Neural cell (in vitro differentiated cells): ENCODE measurements around the gene TSGA10IP. TPM values are rescaled to one million over a fixed set of nuclear protein-coding genes. Genes with fewer than 3 reads are reported as not detected.

Source experiments
- H2AFZ ChIP-seq: fragments of 200-600, 300-800 bp; sonication (generic), shearing (Covaris generic); 2 replicates; pipeline ENCODE4 v1.6.0; 2014; ENCODE audit warnings: low read depth, mild to moderate bottlenecking, antibody characterized with exemption, low read length, moderate library complexity
- H3F3A ChIP-seq: fragments of 200-600 bp; shearing (Covaris generic); 2 replicates; pipeline ENCODE4 v1.6.1; 2016; ENCODE audit warnings: mild to moderate bottlenecking, moderate library complexity, mixed read lengths, antibody characterized with exemption, low read length; ENCODE audit not compliant: insufficient read depth, poor library complexity, severe bottlenecking
- H3K27ac ChIP-seq: fragments of 200-600, 300-800 bp; sonication (generic), shearing (Covaris generic); 2 replicates; pipeline ENCODE4 v1.5.1; 2014; ENCODE audit warnings: mild to moderate bottlenecking, low read length, moderate library complexity
- H3K27me3 ChIP-seq: fragments of 300-800, 200-600 bp; sonication (generic), shearing (Covaris generic); 2 replicates; pipeline ENCODE4 v1.6.0; 2014; ENCODE audit warnings: mild to moderate bottlenecking, low read depth, low read length, moderate library complexity; ENCODE audit not compliant: insufficient read depth
- H3K36me3 ChIP-seq: fragments of 300-800, 200-600 bp; sonication (generic), shearing (Covaris generic); 2 replicates; pipeline ENCODE4 v1.5.1; 2014; ENCODE audit warnings: mild to moderate bottlenecking, antibody characterized with exemption, low read length, moderate library complexity; ENCODE audit not compliant: insufficient read depth
- H3K4me2 ChIP-seq: fragments of 300-800, 200-600 bp; sonication (generic), shearing (Covaris generic); 2 replicates; pipeline ENCODE4 v1.6.0; 2014; ENCODE audit warnings: mild to moderate bottlenecking, low read length
- H3K4me3 ChIP-seq: fragments of 300-800, 200-600 bp; sonication (generic), shearing (Covaris generic); 2 replicates; pipeline ENCODE4 v1.5.1; 2014; ENCODE audit warnings: mild to moderate bottlenecking, low read length, moderate library complexity
- H3K79me2 ChIP-seq: fragments of 200-600 bp; shearing (Covaris generic); replicated peaks from 2 replicates; pipeline ENCODE4 v1.6.0; 2014; ENCODE audit warnings: mild to moderate bottlenecking, low read length, moderate library complexity; ENCODE audit not compliant: insufficient read depth
- H3K9ac ChIP-seq: fragments of 300-800, 200-600 bp; sonication (generic), shearing (Covaris generic); 2 replicates; pipeline ENCODE4 v1.6.1; 2016; ENCODE audit warnings: mild to moderate bottlenecking, low read length, mixed read lengths
- H3K9me2 ChIP-seq: fragments of 200-600 bp; shearing (Covaris generic); 2 replicates; pipeline ENCODE4 v1.6.1; 2016; ENCODE audit warnings: mild to moderate bottlenecking, low read length, mixed read lengths; ENCODE audit not compliant: insufficient read depth
- H3K9me3 ChIP-seq: fragments of 200-600, 300-800 bp; sonication (generic), shearing (Covaris generic); 2 replicates; pipeline ENCODE4 v1.6.1; 2016; ENCODE audit warnings: mild to moderate bottlenecking, mixed run types, low read length, moderate library complexity, mixed read lengths
- H4K20me1 ChIP-seq: fragments of 200-600 bp; shearing (Covaris generic); 2 replicates; pipeline ENCODE4 v1.6.1; 2016; ENCODE audit warnings: mild to moderate bottlenecking, mixed run types; ENCODE audit not compliant: insufficient read depth
- EP300 ChIP-seq: fragments of 450-650 bp; conservative IDR thresholded peaks from 2 replicates; pipeline ENCODE4 v1.6.1; 2014; ENCODE audit warnings: antibody characterized with exemption, mild to moderate bottlenecking, moderate library complexity; ENCODE audit not compliant: poor library complexity, severe bottlenecking
- EZH2 ChIP-seq: fragments of 200-600, 300-800 bp; shearing (Covaris generic), sonication (generic); IDR thresholded peaks from 2 replicates; pipeline ENCODE4 v1.6.1; 2014; ENCODE audit warnings: antibody characterized with exemption, low read length, borderline replicate concordance, mild to moderate bottlenecking; ENCODE audit not compliant: insufficient read depth, poor library complexity, severe bottlenecking
- MXI1 ChIP-seq: fragments of 450-650 bp; conservative IDR thresholded peaks from 2 replicates; pipeline ENCODE4 v1.6.1; 2014; ENCODE audit warnings: antibody characterized with exemption, mild to moderate bottlenecking; ENCODE audit not compliant: poor library complexity, severe bottlenecking
- POLR2AphosphoS5 ChIP-seq: IDR thresholded peaks from 2 replicates; pipeline ENCODE4 v1.6.1; 2012
- RAD21 ChIP-seq: fragments of 450-650 bp; conservative IDR thresholded peaks from 2 replicates; pipeline ENCODE4 v1.6.1; 2014; ENCODE audit warnings: antibody characterized with exemption, mild to moderate bottlenecking, moderate library complexity
- SMC3 ChIP-seq: fragments of 450-650 bp; conservative IDR thresholded peaks from 2 replicates; pipeline ENCODE4 v1.6.1; 2014; ENCODE audit warnings: antibody characterized with exemption, mild to moderate bottlenecking, moderate library complexity; ENCODE audit not compliant: poor library complexity
- TAF1 ChIP-seq: IDR thresholded peaks from 2 replicates; pipeline ENCODE4 v1.6.1; 2012; ENCODE audit warnings: low read depth
- polyA plus RNA-seq: library from polyadenylated mRNA; depleted of rRNA; stranded (reverse); fragments of >200 nt; gene quantifications from 2 replicates; pipeline ENCODE4 v1.2.3, GENCODE V29; 2014
- TF ChIP-seq, protein P1 (sequence below): IDR thresholded peaks from 2 replicates; pipeline ENCODE4 v1.6.1; 2012; ENCODE audit warnings: borderline replicate concordance
- TF ChIP-seq, protein P2 (sequence below): fragments of 450-650 bp; IDR thresholded peaks from 2 replicates; pipeline ENCODE4 v1.5.1; 2014; ENCODE audit warnings: antibody characterized with exemption, mild to moderate bottlenecking, moderate library complexity; ENCODE audit not compliant: poor library complexity, severe bottlenecking

TSGA10IP gene
- polyA plus RNA-seq, 1 donor from 2014 or later: 0.53 TPM

DNA sequence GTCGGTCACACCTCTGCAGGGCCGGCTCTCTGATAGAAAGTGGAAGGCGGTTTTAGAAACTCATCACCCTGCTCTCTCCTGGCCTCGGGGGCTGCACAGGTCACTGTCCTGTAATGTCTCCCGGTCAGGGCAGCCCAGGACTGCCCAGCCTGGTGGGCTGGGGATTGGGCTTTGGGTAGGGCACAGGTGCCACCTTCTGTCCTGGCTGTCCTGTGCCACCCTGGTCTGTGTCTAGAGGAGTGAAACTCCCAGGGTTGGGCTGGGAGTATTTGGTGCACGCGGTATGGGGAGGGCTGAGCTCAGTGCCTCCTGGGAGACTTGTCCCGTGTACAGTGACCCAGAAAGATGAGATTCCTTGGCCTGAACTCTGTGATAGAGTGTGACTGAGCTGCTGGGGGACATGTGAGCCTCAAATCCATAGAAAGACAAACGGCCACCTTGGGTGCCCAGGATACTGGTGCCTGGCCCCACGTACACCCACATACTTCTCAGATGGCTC lies 34.0 kb downstream of the TSGA10IP start:
- no peaks in the 10 kb centered on the region for H3K27me3 ChIP-seq
- no peak overlapping the region for H3K27ac ChIP-seq
- H3K36me3 ChIP-seq: no peaks in the 10 kb centered on the region
- no peak overlapping the region for H2AFZ ChIP-seq
- TF ChIP-seq, protein P1, sequence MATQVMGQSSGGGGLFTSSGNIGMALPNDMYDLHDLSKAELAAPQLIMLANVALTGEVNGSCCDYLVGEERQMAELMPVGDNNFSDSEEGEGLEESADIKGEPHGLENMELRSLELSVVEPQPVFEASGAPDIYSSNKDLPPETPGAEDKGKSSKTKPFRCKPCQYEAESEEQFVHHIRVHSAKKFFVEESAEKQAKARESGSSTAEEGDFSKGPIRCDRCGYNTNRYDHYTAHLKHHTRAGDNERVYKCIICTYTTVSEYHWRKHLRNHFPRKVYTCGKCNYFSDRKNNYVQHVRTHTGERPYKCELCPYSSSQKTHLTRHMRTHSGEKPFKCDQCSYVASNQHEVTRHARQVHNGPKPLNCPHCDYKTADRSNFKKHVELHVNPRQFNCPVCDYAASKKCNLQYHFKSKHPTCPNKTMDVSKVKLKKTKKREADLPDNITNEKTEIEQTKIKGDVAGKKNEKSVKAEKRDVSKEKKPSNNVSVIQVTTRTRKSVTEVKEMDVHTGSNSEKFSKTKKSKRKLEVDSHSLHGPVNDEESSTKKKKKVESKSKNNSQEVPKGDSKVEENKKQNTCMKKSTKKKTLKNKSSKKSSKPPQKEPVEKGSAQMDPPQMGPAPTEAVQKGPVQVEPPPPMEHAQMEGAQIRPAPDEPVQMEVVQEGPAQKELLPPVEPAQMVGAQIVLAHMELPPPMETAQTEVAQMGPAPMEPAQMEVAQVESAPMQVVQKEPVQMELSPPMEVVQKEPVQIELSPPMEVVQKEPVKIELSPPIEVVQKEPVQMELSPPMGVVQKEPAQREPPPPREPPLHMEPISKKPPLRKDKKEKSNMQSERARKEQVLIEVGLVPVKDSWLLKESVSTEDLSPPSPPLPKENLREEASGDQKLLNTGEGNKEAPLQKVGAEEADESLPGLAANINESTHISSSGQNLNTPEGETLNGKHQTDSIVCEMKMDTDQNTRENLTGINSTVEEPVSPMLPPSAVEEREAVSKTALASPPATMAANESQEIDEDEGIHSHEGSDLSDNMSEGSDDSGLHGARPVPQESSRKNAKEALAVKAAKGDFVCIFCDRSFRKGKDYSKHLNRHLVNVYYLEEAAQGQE: no peak
- TF ChIP-seq POLR2AphosphoS5: no peak
- TF ChIP-seq RAD21: no peak
- no peak for TF ChIP-seq TAF1
- TF ChIP-seq, protein P2, sequence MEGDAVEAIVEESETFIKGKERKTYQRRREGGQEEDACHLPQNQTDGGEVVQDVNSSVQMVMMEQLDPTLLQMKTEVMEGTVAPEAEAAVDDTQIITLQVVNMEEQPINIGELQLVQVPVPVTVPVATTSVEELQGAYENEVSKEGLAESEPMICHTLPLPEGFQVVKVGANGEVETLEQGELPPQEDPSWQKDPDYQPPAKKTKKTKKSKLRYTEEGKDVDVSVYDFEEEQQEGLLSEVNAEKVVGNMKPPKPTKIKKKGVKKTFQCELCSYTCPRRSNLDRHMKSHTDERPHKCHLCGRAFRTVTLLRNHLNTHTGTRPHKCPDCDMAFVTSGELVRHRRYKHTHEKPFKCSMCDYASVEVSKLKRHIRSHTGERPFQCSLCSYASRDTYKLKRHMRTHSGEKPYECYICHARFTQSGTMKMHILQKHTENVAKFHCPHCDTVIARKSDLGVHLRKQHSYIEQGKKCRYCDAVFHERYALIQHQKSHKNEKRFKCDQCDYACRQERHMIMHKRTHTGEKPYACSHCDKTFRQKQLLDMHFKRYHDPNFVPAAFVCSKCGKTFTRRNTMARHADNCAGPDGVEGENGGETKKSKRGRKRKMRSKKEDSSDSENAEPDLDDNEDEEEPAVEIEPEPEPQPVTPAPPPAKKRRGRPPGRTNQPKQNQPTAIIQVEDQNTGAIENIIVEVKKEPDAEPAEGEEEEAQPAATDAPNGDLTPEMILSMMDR: no peak
- no peak for TF ChIP-seq SMC3
- TF ChIP-seq EP300: no peak
- TF ChIP-seq EZH2: no peak
- TF ChIP-seq MXI1: no peak
- no peaks in the 10 kb centered on the region for H4K20me1 ChIP-seq
- H3K9ac ChIP-seq: no peak overlapping the region
- H3K9me2 ChIP-seq: no peaks in the 10 kb centered on the region
- no peaks in the 10 kb centered on the region for H3K9me3 ChIP-seq
- H3F3A ChIP-seq: no peaks in the 10 kb centered on the region
- no peak overlapping the region for H3K4me2 ChIP-seq
- H3K79me2 ChIP-seq: no peaks in the 10 kb centered on the region
- H3K4me3 ChIP-seq: no peak overlapping the region

DNA sequence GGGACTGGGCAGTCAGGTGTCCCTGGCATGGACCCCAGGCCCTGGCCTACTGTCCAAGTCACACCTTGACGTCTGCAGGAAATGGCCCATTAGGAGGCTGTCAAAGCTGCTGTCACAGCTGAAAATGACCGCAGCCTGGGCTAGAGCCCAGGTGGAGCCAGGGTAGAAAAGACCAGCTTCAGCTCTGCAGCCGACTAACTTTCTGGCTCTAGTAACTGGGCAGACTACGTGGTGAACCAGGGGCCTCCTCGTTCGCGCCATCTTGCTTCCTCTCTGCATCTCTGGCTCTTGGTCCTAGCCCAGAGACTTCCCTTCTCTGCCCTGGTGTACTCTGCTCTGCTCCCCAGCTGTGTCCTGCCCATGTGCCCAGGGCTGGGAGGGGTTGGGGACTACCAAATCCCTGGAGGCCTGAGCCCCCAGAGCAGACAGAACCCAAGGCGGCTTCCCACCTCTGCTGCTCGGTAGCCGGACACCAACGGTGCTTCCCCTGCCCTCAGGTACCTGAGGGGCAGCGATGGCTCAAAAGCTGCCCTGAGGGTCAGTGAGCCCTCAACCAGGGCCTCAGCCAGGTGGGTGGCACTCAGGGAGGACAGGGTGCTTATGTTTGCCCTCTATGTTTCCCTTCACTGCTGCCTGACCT lies 35.9 kb downstream of the TSGA10IP start:
- Histone ChIP-seq H3K9me3 (no peaks in the 10 kb centered on the region), H2AFZ (no peak overlapping the region), H3K9ac (no peak overlapping the region), H3K4me3 (no peak overlapping the region), H3F3A (no peaks in the 10 kb centered on the region), H3K27me3 (no peaks in the 10 kb centered on the region), H4K20me1 (no peaks in the 10 kb centered on the region), H3K36me3 (no peaks in the 10 kb centered on the region), H3K4me2 (no peak overlapping the region), H3K27ac (no peak overlapping the region), H3K79me2 (no peaks in the 10 kb centered on the region), H3K9me2 (no peaks in the 10 kb centered on the region)
- TF ChIP-seq TAF1 (no peak), RAD21 (no peak), POLR2AphosphoS5 (no peak), EP300 (no peak), SMC3 (no peak), EZH2 (no peak), MXI1 (no peak)
- TF ChIP-seq, protein P1: no peak
- TF ChIP-seq, protein P2: no peak
